Measurements from ENCODE around the gene GPR153. TPM values are rescaled to one million over a fixed set of nuclear protein-coding genes. Genes with fewer than 3 reads are reported as not detected.
A peak's percentile ranks its signal among the peaks of the same experiment; 100 is the strongest.

GPR153 gene
- total RNA-seq, 1 experiment from 2014 or later = 6.1 TPM

DNA sequence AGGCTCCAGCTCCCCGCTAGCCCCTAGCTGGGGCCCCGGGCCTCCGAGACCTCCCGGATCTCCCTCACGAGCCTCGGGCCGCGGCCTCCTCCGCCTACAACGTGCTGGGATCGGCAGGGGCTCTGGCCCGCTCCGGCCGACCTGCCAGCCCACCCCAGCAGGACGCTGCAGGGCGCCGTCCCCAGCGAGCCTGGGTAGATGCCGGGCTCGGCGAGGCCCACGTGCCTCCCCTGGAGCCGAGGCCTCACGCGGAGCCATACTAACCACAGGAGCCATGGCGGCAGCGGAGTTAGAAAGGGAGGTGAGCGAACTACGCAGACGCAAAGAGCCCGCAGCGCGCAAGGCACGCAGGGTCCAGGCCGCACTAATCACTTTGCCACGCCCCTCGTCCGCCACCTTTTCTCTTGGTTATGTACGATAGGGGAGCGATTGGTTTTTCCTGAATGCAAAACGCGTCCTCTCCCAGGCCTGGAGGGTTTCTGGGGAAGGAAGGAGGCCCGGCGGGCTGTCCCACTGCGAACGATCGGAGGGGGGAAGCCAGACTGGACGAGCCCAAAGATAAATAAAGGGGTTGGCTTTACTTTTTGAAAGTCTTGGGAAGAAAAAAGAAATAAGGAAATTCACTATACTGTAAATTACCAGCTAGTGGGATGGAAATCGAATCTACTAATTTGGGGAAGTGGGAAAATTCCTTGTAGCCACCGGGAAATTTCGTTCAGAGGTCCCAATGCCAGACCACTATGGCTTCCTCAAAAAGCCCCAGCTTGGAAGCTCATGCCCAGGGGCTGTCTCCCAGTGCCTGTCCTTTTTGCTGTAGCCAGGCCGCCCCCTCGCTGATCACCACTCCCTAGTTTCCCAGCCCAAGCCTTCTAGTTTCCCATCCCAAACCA is 61.4 kb downstream of the GPR153 start, which contains the start of gene RPL22 (continued):
- TF ChIP-seq, protein P1, sequence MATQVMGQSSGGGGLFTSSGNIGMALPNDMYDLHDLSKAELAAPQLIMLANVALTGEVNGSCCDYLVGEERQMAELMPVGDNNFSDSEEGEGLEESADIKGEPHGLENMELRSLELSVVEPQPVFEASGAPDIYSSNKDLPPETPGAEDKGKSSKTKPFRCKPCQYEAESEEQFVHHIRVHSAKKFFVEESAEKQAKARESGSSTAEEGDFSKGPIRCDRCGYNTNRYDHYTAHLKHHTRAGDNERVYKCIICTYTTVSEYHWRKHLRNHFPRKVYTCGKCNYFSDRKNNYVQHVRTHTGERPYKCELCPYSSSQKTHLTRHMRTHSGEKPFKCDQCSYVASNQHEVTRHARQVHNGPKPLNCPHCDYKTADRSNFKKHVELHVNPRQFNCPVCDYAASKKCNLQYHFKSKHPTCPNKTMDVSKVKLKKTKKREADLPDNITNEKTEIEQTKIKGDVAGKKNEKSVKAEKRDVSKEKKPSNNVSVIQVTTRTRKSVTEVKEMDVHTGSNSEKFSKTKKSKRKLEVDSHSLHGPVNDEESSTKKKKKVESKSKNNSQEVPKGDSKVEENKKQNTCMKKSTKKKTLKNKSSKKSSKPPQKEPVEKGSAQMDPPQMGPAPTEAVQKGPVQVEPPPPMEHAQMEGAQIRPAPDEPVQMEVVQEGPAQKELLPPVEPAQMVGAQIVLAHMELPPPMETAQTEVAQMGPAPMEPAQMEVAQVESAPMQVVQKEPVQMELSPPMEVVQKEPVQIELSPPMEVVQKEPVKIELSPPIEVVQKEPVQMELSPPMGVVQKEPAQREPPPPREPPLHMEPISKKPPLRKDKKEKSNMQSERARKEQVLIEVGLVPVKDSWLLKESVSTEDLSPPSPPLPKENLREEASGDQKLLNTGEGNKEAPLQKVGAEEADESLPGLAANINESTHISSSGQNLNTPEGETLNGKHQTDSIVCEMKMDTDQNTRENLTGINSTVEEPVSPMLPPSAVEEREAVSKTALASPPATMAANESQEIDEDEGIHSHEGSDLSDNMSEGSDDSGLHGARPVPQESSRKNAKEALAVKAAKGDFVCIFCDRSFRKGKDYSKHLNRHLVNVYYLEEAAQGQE (IDR thresholded peaks at IDR 0.05; ENCODE audit: low read depth) = no peak
- TF ChIP-seq, protein P2, sequence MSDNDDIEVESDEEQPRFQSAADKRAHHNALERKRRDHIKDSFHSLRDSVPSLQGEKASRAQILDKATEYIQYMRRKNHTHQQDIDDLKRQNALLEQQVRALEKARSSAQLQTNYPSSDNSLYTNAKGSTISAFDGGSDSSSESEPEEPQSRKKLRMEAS (IDR thresholded peaks at IDR 0.05) = no peak
- TF ChIP-seq EGR1 (IDR thresholded peaks at IDR 0.05; ENCODE audit: low read depth) (no peak), SRF (IDR thresholded peaks at IDR 0.05; ENCODE audit: low read depth) (no peak), SP1 (IDR thresholded peaks at IDR 0.05; ENCODE audit: low read depth) (no peak), POLR2AphosphoS5 (IDR thresholded peaks at IDR 0.05; ENCODE audit: low read depth, low read length) (peak; percentile 92), ZFX (IDR thresholded peaks at IDR 0.05) (peak; percentile 98), JUND (IDR thresholded peaks at IDR 0.05) (no peak), EZH2 (IDR thresholded peaks at IDR 0.05) (no peak), ELF1 (IDR thresholded peaks at IDR 0.05; ENCODE audit: borderline replicate concordance, low read depth) (no peak), SIN3A (IDR thresholded peaks at IDR 0.05; ENCODE audit: low read depth) (no peak), ZNF274 (IDR thresholded peaks at IDR 0.05; ENCODE audit: low read depth, low read length) (no peak), YY1 (IDR thresholded peaks at IDR 0.05; ENCODE audit: extremely low read depth, insufficient replicate concordance, low read depth, low read length) (peak; percentile 95), EZH2phosphoT487 (IDR thresholded peaks at IDR 0.05; ENCODE audit: borderline replicate concordance) (no peak)
- TF ChIP-seq, protein P3, sequence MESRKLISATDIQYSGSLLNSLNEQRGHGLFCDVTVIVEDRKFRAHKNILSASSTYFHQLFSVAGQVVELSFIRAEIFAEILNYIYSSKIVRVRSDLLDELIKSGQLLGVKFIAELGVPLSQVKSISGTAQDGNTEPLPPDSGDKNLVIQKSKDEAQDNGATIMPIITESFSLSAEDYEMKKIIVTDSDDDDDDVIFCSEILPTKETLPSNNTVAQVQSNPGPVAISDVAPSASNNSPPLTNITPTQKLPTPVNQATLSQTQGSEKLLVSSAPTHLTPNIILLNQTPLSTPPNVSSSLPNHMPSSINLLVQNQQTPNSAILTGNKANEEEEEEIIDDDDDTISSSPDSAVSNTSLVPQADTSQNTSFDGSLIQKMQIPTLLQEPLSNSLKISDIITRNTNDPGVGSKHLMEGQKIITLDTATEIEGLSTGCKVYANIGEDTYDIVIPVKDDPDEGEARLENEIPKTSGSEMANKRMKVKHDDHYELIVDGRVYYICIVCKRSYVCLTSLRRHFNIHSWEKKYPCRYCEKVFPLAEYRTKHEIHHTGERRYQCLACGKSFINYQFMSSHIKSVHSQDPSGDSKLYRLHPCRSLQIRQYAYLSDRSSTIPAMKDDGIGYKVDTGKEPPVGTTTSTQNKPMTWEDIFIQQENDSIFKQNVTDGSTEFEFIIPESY (IDR thresholded peaks at IDR 0.05; ENCODE audit: extremely low read depth, insufficient replicate concordance, low read length) = no peak
- TF ChIP-seq, protein P4, sequence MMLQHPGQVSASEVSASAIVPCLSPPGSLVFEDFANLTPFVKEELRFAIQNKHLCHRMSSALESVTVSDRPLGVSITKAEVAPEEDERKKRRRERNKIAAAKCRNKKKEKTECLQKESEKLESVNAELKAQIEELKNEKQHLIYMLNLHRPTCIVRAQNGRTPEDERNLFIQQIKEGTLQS (IDR thresholded peaks at IDR 0.05) = no peak
